LoVo (cell line): Measurements from ENCODE around the gene SRRM3.
"Not testable (repeated sequence)": the region's sequence is repeated elsewhere in the genome, so short reads cannot be mapped to it uniquely, and the experiment has no call there.

Experiments
- DNase-seq: peaks from one replicate; pipeline ENCODE4 v3.0.0-alpha.2; 2016; ENCODE audit warnings: low spot score

Gene SRRM3

DNA sequence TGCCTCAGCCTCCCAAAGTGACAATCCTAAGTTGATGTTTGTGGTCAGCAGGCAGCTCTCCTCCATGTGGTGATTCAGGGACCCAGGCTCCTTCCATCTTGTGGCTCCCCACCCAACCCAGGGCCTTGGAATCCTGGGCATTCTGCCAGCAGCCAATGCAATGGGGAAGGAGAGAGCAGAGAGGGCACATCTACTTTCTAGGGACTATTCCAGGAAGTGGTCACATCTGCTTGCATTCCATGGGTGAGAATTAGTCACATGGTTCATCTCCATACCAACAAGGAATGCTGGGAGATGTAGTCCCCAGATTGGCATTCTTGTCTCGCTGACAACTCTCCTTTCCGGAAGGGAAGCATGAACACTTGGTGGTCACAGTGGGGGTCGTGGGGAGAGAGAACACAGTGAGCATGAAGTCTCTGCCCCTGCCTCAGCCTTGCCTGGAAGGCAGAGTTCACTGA is 9.9 kb upstream of the SRRM3 start:
- peak; percentile 8 for DNase-seq

DNA sequence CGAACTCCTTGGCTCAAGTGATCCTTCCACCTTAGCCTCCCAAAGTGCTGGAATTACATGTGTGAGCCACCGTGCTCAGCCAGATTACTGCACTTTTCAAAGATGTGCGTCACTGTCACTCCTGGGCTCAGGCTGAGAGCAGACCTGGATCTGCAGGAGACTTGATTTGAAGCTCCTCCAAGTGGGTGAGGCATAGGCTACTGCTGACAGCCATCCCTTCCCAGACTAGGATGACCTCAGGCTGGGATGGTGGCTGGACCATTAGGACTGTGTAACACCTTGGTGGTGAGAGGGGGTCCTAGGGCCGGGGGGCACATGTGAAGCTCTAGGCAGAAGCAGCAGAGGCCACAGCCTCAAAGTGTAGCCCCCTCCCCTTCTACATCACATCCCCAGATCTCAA is 8.2 kb upstream of the SRRM3 start:
- no peak for DNase-seq

- DNase-seq: no peak
Observed at GRCh38 chr7:76193883-76194282, 7.8 kb upstream of the SRRM3 start.

DNA sequence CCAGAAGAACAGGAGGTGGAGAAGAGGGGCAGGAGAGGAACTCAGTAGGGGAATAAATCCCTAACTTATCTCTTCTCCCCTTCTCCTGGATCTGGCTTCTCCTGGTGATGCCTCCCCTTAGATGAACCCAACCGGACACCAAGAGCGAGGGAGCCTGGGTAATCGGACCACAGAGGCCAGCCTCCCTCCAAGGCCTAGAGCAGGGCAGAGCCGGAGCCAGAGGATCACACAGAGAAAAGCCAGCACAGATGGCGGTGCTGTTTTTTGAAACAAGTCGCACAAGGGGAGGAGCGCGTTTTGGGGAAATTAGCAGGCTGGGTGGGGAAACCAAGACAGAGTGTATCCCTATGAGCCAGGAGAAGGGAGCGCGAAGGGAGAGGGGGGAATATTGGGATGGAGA is 4.9 kb upstream of the SRRM3 start:
- no peak for DNase-seq

DNA sequence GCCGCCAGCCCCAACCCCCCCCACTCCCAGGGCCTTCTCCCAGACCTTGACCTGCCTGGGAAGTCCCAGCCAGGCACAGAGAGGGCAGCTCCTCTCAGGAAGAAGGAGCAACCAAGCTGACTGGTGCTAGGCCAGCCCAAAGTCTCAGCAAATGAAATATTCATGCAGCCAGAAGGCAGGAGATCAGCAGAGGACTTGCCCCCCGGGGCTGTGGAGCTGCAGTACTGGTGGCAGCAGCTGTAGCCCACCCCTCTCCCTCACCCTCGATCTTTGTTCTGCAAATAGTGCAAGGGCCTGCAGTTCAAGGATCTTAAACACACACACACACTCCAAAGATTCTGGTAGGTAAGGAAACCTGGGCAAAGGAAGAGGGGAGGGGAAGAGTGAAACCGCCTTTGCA is 3.5 kb upstream of the SRRM3 start:
- DNase-seq: no peak

DNA sequence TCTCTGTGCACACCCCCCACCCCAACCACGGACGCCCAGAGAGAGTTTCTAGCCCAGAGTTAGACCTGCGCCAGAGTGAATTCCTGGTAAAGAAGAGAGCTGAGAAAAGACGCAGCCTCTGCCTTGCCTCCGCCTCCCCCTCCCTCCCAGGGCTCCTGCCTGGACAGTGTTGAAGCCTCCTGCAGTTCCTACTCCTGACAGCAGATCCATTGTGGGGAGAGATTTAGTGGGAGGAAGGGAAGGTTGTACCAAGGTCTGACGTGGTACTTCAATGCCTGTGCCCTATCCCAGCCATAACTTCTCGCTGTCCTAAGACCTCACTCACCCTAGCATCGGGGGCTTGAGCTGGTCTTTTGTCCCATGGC is 952 bp downstream of the SRRM3 start:
- no peak for DNase-seq

DNA sequence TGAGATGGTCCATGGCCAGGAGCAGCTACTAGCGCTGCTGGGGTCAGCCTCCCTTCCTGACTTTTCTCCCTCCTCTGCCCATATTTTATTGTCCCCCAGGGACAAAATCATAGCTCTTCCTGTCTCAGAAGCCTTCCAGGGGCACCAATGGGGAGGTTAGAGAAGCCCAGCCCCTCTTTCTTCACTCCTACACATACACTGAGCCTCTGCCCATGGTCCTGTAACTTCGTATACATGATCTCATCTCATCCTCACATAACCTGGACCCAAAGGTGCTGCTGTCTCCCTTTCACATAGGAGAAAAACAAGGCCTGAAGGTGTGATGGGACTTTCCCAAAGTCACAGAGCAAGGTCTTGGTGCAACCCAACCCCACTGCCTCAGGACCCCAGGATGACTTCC is 2.5 kb downstream of the SRRM3 start:
- DNase-seq: no peak

DNA sequence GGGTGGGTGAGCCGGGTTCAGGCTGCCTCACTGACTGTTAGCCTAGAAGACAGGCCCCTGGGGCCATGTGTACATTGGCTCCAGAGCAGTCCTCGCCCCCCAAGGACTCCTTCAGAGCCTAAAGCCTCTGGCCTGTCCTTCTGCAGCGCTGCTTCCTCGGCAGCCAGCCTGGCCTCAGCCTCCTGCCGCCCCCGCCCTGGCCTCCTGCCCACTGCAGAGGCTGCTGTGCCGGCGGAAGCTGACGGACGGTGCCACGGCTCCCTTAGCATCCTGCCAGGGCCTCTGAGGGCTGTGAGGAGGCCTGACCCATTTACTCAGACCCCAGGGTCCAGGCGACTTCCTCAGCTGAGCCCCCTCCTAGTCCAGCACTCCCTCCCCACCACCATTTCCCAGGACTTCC is 4.9 kb downstream of the SRRM3 start:
- DNase-seq: no peak

DNA sequence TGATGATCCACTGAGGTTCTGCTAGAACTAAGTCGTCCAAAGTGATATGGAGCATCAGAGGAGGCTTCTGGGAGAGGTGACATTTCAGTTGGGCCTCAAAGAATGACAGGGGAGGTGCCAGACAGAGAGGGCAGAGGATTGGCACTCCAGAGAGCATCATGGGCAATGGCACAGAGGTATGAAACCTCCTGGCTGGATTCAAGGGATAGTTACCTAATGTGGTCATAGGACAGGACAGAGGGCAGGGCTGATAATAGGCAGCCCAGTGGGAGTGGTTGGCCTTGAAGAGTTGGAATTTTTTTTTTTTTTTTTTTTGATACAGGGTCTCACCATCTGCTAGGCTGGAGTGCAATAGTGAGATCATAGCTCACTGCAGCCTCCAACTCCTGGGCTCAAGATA is 7.6 kb downstream of the SRRM3 start:
- no peak for DNase-seq

DNA sequence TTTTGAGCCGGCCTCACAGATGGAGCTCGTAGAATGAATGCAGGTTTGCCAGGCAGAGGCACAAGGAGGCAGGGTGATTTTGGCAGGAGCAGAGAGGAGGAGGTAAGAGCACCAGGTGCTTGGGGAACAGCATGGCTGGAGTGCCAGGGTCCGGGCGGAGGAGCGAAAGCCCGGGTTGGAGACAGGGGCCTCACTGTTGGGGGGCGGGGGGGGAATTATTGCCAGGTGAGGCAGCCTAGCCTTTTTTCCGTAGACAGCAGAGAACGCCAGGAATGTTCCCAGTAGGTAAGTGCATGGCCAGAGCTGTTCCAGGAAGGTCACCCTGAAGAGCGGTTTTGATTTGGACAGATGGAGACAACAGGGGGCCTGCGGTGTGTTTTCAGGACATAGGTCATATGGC is 9.5 kb downstream of the SRRM3 start:
- DNase-seq: no peak

- not testable (repeated sequence) for DNase-seq
Observed at GRCh38 chr7:76215349-76215748, 13.7 kb downstream of the SRRM3 start.

GRCh38 chr7:76216381-76217082 is 14.8 kb downstream of the SRRM3 start:
- DNase-seq: no peak

GRCh38 chr7:76217942-76218566 is 16.4 kb downstream of the SRRM3 start:
- no peak for DNase-seq

DNA sequence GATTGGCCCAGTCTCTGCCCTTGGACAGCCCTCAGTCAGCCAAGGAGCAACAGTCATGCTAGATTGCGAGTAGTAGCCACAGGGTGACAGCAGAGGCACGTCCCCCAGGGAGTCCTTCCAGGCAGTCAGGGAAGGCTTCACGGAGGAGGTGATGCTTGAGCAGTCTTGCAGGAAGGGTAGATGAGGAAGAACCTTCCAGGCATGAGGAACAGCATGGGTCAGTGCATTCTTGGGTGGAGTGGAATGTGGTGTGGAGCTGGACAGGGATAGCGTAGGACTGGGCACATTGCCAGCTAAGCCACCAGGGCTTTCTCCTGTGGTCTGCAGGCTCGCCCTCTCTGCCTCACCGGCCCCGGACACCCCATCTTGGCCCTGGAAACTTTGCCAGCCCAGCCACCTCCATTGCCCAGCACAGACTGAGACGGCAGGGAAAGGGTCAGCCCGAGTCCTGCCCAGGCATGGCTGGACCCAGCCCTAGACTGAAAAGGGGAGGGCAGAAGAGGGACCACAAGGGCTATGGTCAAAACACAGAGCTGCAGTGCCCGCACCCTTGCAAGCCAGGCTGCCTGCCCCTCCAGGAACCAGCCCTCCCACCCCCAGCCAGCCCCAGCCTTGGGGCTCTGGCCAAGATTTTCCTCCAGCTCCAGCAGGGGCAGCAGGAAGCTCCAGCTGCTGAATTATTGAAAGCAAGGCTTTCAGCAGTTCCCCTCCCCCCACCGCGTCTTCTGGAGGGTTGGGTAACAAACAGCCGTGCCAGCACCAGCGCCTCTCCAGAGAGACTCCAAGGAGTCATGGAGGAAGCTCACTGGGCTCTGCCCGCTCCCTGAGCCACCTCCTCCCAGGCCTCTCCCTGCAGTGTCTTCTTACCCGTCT is 18.7 kb downstream of the SRRM3 start:
- DNase-seq: peak; percentile 68

- no peak for DNase-seq
Observed at GRCh38 chr7:76222333-76222732, 20.6 kb downstream of the SRRM3 start.

GRCh38 chr7:76222839-76223238 is 21.1 kb downstream of the SRRM3 start:
- DNase-seq: no peak

DNA sequence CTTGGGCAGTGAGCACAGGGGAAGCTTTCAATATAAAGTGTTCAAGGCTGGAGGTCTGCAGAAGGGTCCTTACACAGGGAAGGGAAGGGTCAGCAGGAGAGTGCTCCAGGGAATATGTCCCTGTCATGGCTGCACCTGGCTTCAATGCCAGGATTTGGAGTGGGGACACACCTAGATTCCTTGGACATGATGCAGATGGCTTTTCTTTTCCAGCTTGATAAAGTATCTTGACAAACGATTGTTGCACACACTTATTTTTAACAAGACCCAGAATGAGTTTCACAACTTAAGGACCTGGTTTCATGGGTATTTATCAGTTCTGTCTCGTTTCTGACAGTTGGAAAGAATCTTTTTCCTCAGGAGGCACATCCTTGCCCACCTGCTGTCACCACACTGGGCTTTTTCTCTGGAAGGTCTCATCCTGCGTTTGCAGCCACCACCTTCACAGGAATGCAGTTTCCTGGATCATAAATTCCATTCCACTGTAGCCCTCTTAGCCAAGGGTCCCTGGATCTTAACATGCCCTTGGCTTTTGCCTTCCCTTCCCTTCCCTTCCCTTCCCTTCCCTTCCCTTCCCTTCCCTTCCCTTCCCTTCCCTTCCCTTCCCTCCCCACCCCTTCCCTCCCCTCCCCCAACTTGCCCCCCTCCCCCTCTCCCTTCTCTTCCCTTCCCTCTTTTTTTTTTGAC is 21.7 kb downstream of the SRRM3 start:
- DNase-seq: peak; percentile 64

DNA sequence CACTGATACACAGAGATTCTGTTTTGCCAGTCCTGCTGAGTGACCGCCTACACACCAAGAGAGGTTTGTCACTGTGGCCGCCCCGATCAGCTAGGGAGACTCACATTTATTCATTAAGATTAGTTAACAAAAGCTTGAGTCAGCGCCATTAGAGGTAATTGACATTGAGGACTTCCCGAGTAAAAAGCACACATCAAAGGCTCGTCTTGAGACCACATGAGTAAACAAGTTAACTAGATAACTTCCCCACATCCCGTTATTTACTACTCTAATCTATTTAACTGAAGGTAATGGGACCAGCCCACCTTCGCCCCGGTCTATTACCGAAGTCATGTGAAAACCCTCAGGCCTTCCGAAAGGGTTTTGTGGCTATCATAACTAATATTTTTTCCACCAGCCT is 23.0 kb downstream of the SRRM3 start:
- no peak for DNase-seq

GRCh38 chr7:76225379-76225778 is 23.7 kb downstream of the SRRM3 start:
- peak; percentile 43 for DNase-seq

- DNase-seq: no peak
Observed at GRCh38 chr7:76225951-76226350, 24.3 kb downstream of the SRRM3 start.

- DNase-seq: not testable (repeated sequence)
Observed at GRCh38 chr7:76226878-76227423, 25.3 kb downstream of the SRRM3 start.

DNA sequence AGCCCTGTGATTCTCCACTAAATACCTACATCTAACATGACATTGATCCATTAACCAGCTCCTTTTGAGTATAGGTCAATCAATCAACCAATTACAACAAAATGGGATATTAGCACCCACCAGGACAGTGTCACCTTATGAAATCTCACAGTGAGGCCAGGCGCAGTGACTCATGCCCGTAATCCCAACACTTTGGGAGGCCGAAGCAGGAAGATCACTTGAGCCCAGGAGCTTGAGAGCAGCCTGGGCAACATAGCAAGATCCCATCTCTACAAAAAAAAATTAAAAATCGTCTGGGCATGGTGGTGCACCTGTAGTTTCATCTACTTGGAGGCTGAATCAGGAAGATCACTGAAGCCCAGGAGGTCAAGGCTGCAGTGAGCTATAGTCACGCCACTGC is 28.5 kb downstream of the SRRM3 start:
- no peak for DNase-seq
